Omental fat pad (tissue), 4 donors: ENCODE data around the gene GNL2. TPM values are rescaled to one million over a fixed set of nuclear protein-coding genes. Genes with fewer than 3 reads are reported as not detected.
"Not testable (repeated sequence)": the region's sequence is repeated elsewhere in the genome, so short reads cannot be mapped to it uniquely, and the experiment has no call there.

Source experiments
- ATAC-seq: fragments of 150-250 bp; one replicate; pipeline ENCODE4 v1.9.1; 2016; ENCODE audit warnings: mild to moderate bottlenecking, moderate library complexity; ENCODE audit not compliant: low FRiP score
- DNase-seq: peaks from one replicate; pipeline ENCODE4 v3.0.0-alpha.2; 2019; ENCODE audit warnings: low spot score
- small RNA-seq: library from RNA; depleted of rRNA; stranded (forward); fragments of <200 nt; gene quantifications from one replicate; pipeline ENCODE3, GENCODE V24; 2016
- total RNA-seq, 4 donors: library from RNA; depleted of rRNA; stranded (reverse); fragments of >200 nt; gene quantifications; one replicate each; pipeline ENCODE4 v1.1.0, GENCODE V29; 2016
- TF ChIP-seq, protein P1 (sequence below), 3 donors: fragments of 450-650 bp; IDR thresholded peaks; one replicate each; pipeline ENCODE4 v1.5.1; 2016 to 2017; ENCODE audit warnings: antibody characterized with exemption in 3 of 3, mild to moderate bottlenecking in 3 of 3, moderate library complexity in 2 of 3

Gene GNL2
- total RNA-seq, 4 donors from 2014 or later = 39.6 to 142 (median 48.1) TPM

DNA sequence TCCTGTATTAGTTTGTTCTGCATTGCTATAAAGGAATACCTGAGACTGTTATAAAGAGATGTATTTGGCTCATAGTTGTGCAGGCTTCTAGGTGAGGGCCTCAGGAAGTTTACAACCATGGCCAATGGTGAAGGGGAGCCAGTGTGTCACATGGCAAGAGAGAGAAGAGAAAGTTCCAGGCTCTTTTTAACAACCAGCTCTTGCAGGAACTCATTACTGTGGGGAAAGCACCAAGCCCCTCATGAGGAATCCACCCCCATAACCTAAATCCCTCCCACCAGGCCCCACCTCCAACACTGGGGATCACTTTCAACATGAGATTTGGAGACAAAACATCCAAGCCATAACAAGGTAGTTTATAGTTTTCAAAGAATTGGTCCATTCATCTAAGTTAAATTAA, 76.1 kb downstream of the GNL2 start:
- TF ChIP-seq, protein P1, sequence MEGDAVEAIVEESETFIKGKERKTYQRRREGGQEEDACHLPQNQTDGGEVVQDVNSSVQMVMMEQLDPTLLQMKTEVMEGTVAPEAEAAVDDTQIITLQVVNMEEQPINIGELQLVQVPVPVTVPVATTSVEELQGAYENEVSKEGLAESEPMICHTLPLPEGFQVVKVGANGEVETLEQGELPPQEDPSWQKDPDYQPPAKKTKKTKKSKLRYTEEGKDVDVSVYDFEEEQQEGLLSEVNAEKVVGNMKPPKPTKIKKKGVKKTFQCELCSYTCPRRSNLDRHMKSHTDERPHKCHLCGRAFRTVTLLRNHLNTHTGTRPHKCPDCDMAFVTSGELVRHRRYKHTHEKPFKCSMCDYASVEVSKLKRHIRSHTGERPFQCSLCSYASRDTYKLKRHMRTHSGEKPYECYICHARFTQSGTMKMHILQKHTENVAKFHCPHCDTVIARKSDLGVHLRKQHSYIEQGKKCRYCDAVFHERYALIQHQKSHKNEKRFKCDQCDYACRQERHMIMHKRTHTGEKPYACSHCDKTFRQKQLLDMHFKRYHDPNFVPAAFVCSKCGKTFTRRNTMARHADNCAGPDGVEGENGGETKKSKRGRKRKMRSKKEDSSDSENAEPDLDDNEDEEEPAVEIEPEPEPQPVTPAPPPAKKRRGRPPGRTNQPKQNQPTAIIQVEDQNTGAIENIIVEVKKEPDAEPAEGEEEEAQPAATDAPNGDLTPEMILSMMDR (IDR thresholded peaks at IDR 0.05) = no peak
- ATAC-seq (no peak), DNase-seq (no peak)

GRCh38 chr1:37518929-37519328, 76.8 kb downstream of the GNL2 start:
- ATAC-seq, DNase-seq: not testable (repeated sequence)

- DNase-seq, ATAC-seq: not testable (repeated sequence)
Observed at GRCh38 chr1:37518241-37518640, 77.5 kb downstream of the GNL2 start.

- TF ChIP-seq, protein P1 (IDR thresholded peaks at IDR 0.05) = no peak
- no peak for ATAC-seq
- no peak for DNase-seq
Observed at GRCh38 chr1:37517569-37517968, 78.2 kb downstream of the GNL2 start.

Small RNAs within 50 kb of the gene (small RNA-seq; reads per million reads assigned to genes)
- not detected for gene AL034379.1

Other genes with a start within 250 kb of the GNL2 start
- gene ZC3H12A, start 121.4 kb downstream of the GNL2 start, total RNA-seq = 100 to 1,000 TPM in 1 of 4 donors, 10 to 100 TPM in 2, 1 to 10 TPM in 1; 9.9 to 137 (median 30.4) TPM
- 10 to 100 TPM; 56.2 to 87.2 (median 61.5) TPM for gene MEAF6, start 81.2 kb downstream of the GNL2 start, total RNA-seq
- 10 to 100 TPM; 11.6 to 27.6 (median 15.7) TPM for gene SNIP1, start 41.6 kb downstream of the GNL2 start, total RNA-seq
- 1 to 10 TPM; 4.9 to 7.6 (median 6.5) TPM for gene DNALI1, start 39.0 kb downstream of the GNL2 start, total RNA-seq
- gene RSPO1, start 39.0 kb upstream of the GNL2 start, total RNA-seq = 10 to 100 TPM in 3 of 4 donors, 1 to 10 TPM in 1; 1.7 to 47.3 (median 13.5) TPM
- gene CDCA8, start 96.6 kb upstream of the GNL2 start, total RNA-seq = 1 to 10 TPM in 1 of 4 donors, under 1 TPM in 2, not detected in 1; 0.28 to 1.7 (median 0.63) TPM
- gene EPHA10, start 169.2 kb upstream of the GNL2 start, total RNA-seq = under 1 TPM in 1 of 4 donors, not detected in 3; 0.12 TPM
- gene MANEAL, start 197.9 kb upstream of the GNL2 start, total RNA-seq = 1 to 10 TPM in 2 of 4 donors, under 1 TPM in 2; 0.79 to 1.4 (median 1.1) TPM
- gene C1orf122, start 211.9 kb upstream of the GNL2 start, total RNA-seq = 10 to 100 TPM; 53.6 to 86.9 (median 71.2) TPM
- 10 to 100 TPM; 14.7 to 28.6 (median 16.0) TPM for gene YRDC, start 212.3 kb upstream of the GNL2 start, total RNA-seq